Endothelial cell of umbilical vein (primary cell): ENCODE results near the gene FADS2. TPM values are rescaled to one million over a fixed set of nuclear protein-coding genes. Genes with fewer than 3 reads are reported as not detected.

Experiments
- BruUV-seq: library from RNA; stranded (reverse); fragments of 400-500 nt; replicated peaks from 2 replicates; lab custom pipeline; 2021; lab: Mats Ljungman, UMichigan
- CTCF ChIA-PET: fragments of 300-600, 350-600 bp; sonication (Branson Sonifier 250); formaldehyde crosslinking; loops from one replicate; lab custom pipeline; 2021; ENCODE audit warnings: antibody characterized with exemption, inconsistent platforms; lab: Charles Lee
- POLR2A ChIA-PET: fragments of 300-600, 350-600 bp; sonication (Branson Sonifier 250); formaldehyde crosslinking; loops from one replicate; lab custom pipeline; 2021; ENCODE audit warnings: antibody characterized with exemption, inconsistent platforms; lab: Charles Lee
- DNase-seq: peaks from one replicate; pipeline ENCODE4 v3.0.0-alpha.2; 2011; ENCODE audit warnings: low read depth, low spot score
- FAIRE-seq: peaks from 2 replicates; lab custom pipeline; 2011; peaks lifted over from hg19 to GRCh38; lab: Jason Lieb, UNC
- H2AFZ ChIP-seq: 2 replicates; pipeline ENCODE4 v1.6.0; 2012; ENCODE audit warnings: low read depth, low read length, control low read depth, inconsistent platforms
- H3K27ac ChIP-seq: 2 replicates; pipeline ENCODE4 v1.5.1; 2011; ENCODE audit warnings: low read depth, mild to moderate bottlenecking, control low read depth, low read length, moderate library complexity; ENCODE audit not compliant: insufficient read depth
- H3K27me3 ChIP-seq, 2 experiments: 2 replicates each; pipeline versions ENCODE4 v1.6.0 to v1.6.1; 2011; ENCODE audit warnings: low read length in 2 of 2, mixed read lengths in 1 of 2; ENCODE audit not compliant: control insufficient read depth in 2 of 2, insufficient read depth in 2 of 2
- H3K36me3 ChIP-seq, 2 experiments: 2 replicates in 1 of 2; 3 replicates in 1 of 2; pipeline ENCODE4 v1.5.1; 2011; ENCODE audit warnings: low read length in 2 of 2, mild to moderate bottlenecking in 1 of 2, moderate library complexity in 1 of 2; ENCODE audit not compliant: control insufficient read depth in 2 of 2, insufficient read depth in 2 of 2; ENCODE audit errors: extremely low read depth in 1 of 2
- H3K4me1 ChIP-seq: 3 replicates; pipeline ENCODE4 v1.5.1; 2011; ENCODE audit warnings: mild to moderate bottlenecking, low read length; ENCODE audit not compliant: control insufficient read depth, insufficient read depth; ENCODE audit errors: extremely low read depth
- H3K4me2 ChIP-seq: 2 replicates; pipeline ENCODE4 v1.6.1; 2011; ENCODE audit warnings: low read length, control low read depth, mixed read lengths; ENCODE audit not compliant: insufficient read depth
- H3K4me3 ChIP-seq, 3 experiments: fragments of 200-600 bp in 1 of 3; sonication (generic), shearing (Covaris generic) in 1 of 3; replicated peaks in 1 of 3; 2 replicates each; pipeline ENCODE4 v1.5.1; 2011 to 2016; ENCODE audit warnings: control low read depth in 3 of 3, low read length in 3 of 3, mild to moderate bottlenecking in 2 of 3, inconsistent platforms in 1 of 3, low read depth in 1 of 3, moderate library complexity in 1 of 3; ENCODE audit not compliant: insufficient read depth in 1 of 3
- H3K79me2 ChIP-seq: 2 replicates; pipeline ENCODE4 v1.6.0; 2012; ENCODE audit warnings: low read length, inconsistent platforms; ENCODE audit not compliant: control insufficient read depth, insufficient read depth
- H3K9ac ChIP-seq: replicated peaks from 2 replicates; pipeline ENCODE3; 2011; ENCODE audit warnings: low read length, control low read depth; ENCODE audit not compliant: insufficient read depth; ENCODE audit errors: extremely low read depth
- H3K9me1 ChIP-seq: replicated peaks from 3 replicates; pipeline ENCODE4 v1.6.0; 2011; ENCODE audit warnings: mild to moderate bottlenecking, low read length; ENCODE audit not compliant: control insufficient read depth, insufficient read depth; ENCODE audit errors: extremely low read depth
- H3K9me3 ChIP-seq: replicated peaks from 2 replicates; pipeline ENCODE4 v1.5.1; 2012; ENCODE audit warnings: low read length, inconsistent platforms; ENCODE audit not compliant: control insufficient read depth, insufficient read depth
- H4K20me1 ChIP-seq: replicated peaks from 2 replicates; pipeline ENCODE3; 2011; ENCODE audit warnings: mild to moderate bottlenecking, low read length; ENCODE audit not compliant: control insufficient read depth, insufficient read depth; ENCODE audit errors: extremely low read depth
- EZH2 ChIP-seq: IDR thresholded peaks from 2 replicates; pipeline ENCODE4 v1.6.1; 2012; ENCODE audit warnings: borderline replicate concordance, low read depth, mild to moderate bottlenecking, moderate library complexity, low read length, inconsistent platforms; ENCODE audit not compliant: severe bottlenecking
- FOS ChIP-seq: IDR thresholded peaks from 2 replicates; pipeline ENCODE4 v1.6.1; 2011; ENCODE audit warnings: mild to moderate bottlenecking, low read length, moderate library complexity, borderline replicate concordance; ENCODE audit not compliant: insufficient read depth
- GATA2 ChIP-seq: IDR thresholded peaks from 2 replicates; pipeline ENCODE4 v1.7.0; 2011; ENCODE audit warnings: low read depth, mild to moderate bottlenecking, moderate library complexity, mixed read lengths, low read length; ENCODE audit not compliant: insufficient read length, insufficient read depth
- JUN ChIP-seq: IDR thresholded peaks from 2 replicates; pipeline ENCODE4 v1.6.1; 2011; ENCODE audit warnings: borderline replicate concordance, low read depth; ENCODE audit not compliant: insufficient read length, insufficient read depth
- MYC ChIP-seq: IDR thresholded peaks from one replicate; pipeline ENCODE4 v1.6.1; 2011; ENCODE audit warnings: mild to moderate bottlenecking, low read depth, low read length
- POLR2A ChIP-seq: IDR thresholded peaks from 2 replicates; pipeline ENCODE4 v1.6.1; 2012; ENCODE audit warnings: low read depth, mild to moderate bottlenecking, control low read depth, low read length
- POLR2AphosphoS5 ChIP-seq: IDR thresholded peaks from 2 replicates; pipeline ENCODE4 v1.6.1; 2012; ENCODE audit warnings: low read depth, mild to moderate bottlenecking, control low read depth, low read length, moderate library complexity; ENCODE audit not compliant: insufficient read depth
- dilution Hi-C: fragments of 300-500 bp; cut with MboI; formaldehyde crosslinking; loops from one replicate; pipeline ENCODE4 v1.15.0; 2019; ENCODE audit warnings: low sequenced_read_pairs; ENCODE audit not compliant: extremely low pct_ligation_motif_present
- intact Hi-C: fragments of 100-400 bp; cut with micrococcal nuclease; formaldehyde crosslinking; loops from one replicate; pipeline ENCODE4 v1.10.0; 2022
- polyA plus RNA-seq, 4 experiments: library from polyadenylated mRNA; depleted of rRNA in 3 of 4; stranded (reverse) in 3 of 4; unstranded in 1 of 4; fragments of >200 nt; gene quantifications; 2 replicates each; pipeline versions ENCODE4 v1.2.1 to v1.2.3, GENCODE V29; 2011 to 2012; ENCODE audit warnings: missing spikeins in 1 of 4
- total RNA-seq: library from RNA; stranded (reverse); gene quantifications from 2 replicates; pipeline ENCODE4 v1.2.3, GENCODE V29; 2021
- TF ChIP-seq, protein P1 (sequence below): IDR thresholded peaks from 2 replicates; pipeline ENCODE4 v1.6.1; 2011; ENCODE audit not compliant: insufficient read depth, insufficient read length
- TF ChIP-seq, protein P2 (sequence below), 2 donors: IDR thresholded peaks; 1 replicate in 1 of 2; 2 replicates in 1 of 2; pipeline ENCODE4 v1.5.1; 2011; ENCODE audit warnings: low read length in 2 of 2, mild to moderate bottlenecking in 2 of 2, moderate library complexity in 2 of 2, control low read depth in 1 of 2, inconsistent platforms in 1 of 2, low read depth in 1 of 2; ENCODE audit not compliant: insufficient read depth in 1 of 2; ENCODE audit errors: extremely low read depth in 1 of 2

The FADS2 gene
- total and polyA plus RNA-seq, 2 donors (not counting 3 experiments of a cell fraction or from before 2014, with no cell fraction given): 668 to 898 TPM

DNA sequence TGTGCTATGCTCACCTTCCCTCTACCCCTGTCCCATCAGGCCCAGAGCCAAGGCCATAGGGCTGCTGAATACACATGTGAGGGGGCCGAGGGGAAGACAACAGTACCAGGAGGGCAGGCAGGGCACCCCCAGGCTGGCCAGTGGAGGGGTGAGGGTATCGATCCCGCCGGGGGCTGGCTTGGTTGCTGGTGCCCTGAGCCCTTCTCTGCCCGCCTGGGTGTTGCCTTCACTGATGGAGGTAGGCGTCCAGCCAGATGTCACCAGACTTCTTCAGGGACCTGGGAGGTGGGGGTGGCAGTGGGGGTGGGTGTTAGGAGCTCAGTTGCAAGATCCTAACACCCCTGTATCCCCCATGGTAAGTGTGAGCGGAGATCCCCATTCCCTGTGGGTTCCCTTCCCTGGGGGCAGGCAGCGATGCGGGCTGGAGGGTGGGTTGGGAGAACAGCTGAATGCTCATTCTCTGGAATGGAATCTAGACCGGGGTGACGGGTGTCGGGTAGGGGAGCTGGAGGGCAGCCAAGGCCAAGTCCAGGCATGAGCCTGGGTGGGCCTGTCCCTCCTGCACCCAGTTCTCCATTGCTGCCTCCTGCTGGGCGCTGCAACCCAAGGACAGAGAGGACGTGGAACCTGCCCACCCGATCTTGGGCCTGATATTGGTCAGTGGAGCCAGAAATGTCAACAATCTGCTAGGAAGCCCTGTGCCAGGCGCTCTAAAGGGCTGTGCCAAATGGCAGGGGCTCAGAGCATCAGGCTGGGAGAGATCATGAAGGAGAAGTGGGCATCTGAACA is 45.7 kb downstream of the FADS2 start:
- ChIA-PET CTCF (interaction anchor here (1.3 to 6.6 kb wide), 10 partner anchors 11 to 234 kb away, joined by 3 to 127 read pairs (median 12); no protein-coding TSS in a partner anchor), POLR2A (no interaction called here)
- Histone ChIP-seq H3K36me3 (peaks cover 1 to 21% of the 10 kb centered on the region in 2 experiments), H3K27me3 (no peaks in the 10 kb centered on the region), H3K4me3 (no peak overlapping the region), H3K4me2 (no peak overlapping the region), H3K27ac (no peak overlapping the region), H3K9ac (no peak overlapping the region), H3K79me2 (no peaks in the 10 kb centered on the region), H3K9me1 (no peaks in the 10 kb centered on the region), H3K9me3 (no peaks in the 10 kb centered on the region), H3K4me1 (peaks cover 12% of the 10 kb centered on the region), H2AFZ (no peak overlapping the region), H4K20me1 (no peaks in the 10 kb centered on the region)
- dilution Hi-C loops: no loop called here
- TF ChIP-seq MYC (no peak), JUN (no peak), FOS (no peak), GATA2 (no peak), POLR2A (no peak), EZH2 (no peak), POLR2AphosphoS5 (no peak)
- TF ChIP-seq, protein P1, sequence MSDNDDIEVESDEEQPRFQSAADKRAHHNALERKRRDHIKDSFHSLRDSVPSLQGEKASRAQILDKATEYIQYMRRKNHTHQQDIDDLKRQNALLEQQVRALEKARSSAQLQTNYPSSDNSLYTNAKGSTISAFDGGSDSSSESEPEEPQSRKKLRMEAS: no peak
- TF ChIP-seq, protein P2, sequence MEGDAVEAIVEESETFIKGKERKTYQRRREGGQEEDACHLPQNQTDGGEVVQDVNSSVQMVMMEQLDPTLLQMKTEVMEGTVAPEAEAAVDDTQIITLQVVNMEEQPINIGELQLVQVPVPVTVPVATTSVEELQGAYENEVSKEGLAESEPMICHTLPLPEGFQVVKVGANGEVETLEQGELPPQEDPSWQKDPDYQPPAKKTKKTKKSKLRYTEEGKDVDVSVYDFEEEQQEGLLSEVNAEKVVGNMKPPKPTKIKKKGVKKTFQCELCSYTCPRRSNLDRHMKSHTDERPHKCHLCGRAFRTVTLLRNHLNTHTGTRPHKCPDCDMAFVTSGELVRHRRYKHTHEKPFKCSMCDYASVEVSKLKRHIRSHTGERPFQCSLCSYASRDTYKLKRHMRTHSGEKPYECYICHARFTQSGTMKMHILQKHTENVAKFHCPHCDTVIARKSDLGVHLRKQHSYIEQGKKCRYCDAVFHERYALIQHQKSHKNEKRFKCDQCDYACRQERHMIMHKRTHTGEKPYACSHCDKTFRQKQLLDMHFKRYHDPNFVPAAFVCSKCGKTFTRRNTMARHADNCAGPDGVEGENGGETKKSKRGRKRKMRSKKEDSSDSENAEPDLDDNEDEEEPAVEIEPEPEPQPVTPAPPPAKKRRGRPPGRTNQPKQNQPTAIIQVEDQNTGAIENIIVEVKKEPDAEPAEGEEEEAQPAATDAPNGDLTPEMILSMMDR (IDR thresholded peaks at IDR 0.05; ENCODE audit: extremely low read depth in 1 of 2, insufficient read depth in 1 of 2, low read depth in 1 of 2, low read length in 2 of 2): no peak
- no peak for DNase-seq
- intact Hi-C loops: no loop called here
- no TSS peak for BruUV-seq
- no peak for FAIRE-seq
